ENCODE measurements around the gene KCNN3.

KCNN3 gene

DNA sequence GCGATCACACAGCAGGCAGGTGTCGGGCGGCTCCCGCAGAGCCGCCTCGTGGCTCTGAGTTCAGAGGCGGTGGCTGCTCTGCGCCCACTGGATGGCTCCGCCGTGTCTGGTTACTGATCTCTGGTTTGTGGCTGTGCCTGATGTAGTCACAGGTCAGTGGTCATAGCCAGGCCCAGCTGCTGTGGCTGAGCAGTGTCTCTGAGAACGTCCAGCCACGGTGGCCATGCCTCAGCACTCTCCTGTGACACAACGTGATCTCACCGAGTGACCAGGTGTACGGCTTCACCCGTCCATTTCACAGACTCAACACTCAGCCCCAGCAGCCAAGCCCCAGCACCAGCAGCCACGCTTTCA is 61.2 kb downstream of the KCNN3 start:
- no peak overlapping the region for H3K4me3 ChIP-seq (ENCODE audit: control insufficient read depth, low read depth, low read length)
- DNase-seq (ENCODE audit: low read depth) = no peak
- TF ChIP-seq, protein P1, sequence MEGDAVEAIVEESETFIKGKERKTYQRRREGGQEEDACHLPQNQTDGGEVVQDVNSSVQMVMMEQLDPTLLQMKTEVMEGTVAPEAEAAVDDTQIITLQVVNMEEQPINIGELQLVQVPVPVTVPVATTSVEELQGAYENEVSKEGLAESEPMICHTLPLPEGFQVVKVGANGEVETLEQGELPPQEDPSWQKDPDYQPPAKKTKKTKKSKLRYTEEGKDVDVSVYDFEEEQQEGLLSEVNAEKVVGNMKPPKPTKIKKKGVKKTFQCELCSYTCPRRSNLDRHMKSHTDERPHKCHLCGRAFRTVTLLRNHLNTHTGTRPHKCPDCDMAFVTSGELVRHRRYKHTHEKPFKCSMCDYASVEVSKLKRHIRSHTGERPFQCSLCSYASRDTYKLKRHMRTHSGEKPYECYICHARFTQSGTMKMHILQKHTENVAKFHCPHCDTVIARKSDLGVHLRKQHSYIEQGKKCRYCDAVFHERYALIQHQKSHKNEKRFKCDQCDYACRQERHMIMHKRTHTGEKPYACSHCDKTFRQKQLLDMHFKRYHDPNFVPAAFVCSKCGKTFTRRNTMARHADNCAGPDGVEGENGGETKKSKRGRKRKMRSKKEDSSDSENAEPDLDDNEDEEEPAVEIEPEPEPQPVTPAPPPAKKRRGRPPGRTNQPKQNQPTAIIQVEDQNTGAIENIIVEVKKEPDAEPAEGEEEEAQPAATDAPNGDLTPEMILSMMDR (IDR thresholded peaks at IDR 0.05; ENCODE audit: control insufficient read depth, insufficient read depth, low read depth, low read length, missing control alignments) = no peak

DNA sequence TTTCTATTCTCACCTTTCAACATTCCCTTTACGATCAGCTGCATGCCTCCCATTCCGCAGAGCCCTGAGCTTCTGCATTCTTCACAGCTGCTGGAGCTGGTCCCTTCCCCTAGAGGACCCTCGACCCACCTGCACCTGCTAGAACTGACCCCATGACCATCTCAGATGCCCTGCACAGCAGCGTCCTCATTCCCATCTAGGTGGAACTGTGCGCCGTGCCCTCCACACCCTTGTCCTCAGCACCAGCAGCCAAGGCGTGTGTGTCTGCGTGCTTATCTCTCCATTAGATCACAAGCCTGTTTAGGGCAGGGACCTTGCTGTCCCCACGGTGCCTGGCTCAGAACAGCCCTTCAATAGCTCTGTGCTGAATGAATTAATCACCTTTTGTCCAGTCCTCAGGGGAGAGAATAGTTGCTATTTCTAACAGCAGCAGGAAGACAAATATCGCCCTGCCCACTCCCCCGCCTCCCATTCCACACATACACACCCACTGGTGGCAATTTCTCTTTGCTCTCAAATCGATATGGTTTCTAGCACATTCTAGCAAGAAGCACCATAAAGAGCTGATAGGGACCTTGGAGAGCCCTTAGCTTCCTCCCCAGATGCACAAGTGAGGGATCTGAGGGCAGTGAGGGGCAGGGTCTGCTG is 61.7 kb downstream of the KCNN3 start:
- no peak overlapping the region for H3K4me3 ChIP-seq (ENCODE audit: control insufficient read depth, low read depth, low read length)
- DNase-seq (ENCODE audit: low read depth) = no peak
- TF ChIP-seq, protein P1 (IDR thresholded peaks at IDR 0.05; ENCODE audit: control insufficient read depth, insufficient read depth, low read depth, low read length, missing control alignments) = no peak

DNA sequence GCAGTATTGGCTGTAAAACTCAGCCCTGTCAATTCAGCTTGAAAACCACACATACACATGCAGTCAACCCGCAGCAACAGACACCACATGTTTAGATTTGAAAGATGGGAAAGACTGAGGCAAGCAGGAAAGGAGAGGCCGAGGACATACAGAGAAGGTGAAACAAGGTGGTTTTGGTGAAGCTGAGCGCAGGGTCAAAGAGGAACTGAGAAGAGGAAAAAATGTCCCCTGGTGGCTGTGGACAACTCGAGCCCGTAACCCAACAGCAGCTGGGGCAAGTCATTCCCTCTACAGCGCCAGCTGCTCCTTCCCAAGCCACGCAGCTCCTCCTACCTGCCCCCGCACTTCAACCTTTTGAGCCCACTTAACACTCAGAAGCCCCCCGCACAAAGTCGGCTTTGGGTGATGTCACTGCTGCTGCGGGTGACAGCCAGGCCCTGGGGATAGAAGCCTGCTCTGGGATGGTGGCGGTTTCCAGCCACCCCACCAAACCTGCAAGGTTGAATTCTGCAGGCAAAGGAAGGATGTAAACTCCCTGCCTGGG is 63.0 kb downstream of the KCNN3 start:
- TF ChIP-seq, protein P1 (IDR thresholded peaks at IDR 0.05; ENCODE audit: control insufficient read depth, insufficient read depth, low read depth, low read length, missing control alignments) = no peak
- no peak for DNase-seq (ENCODE audit: low read depth)
- H3K4me3 ChIP-seq (ENCODE audit: control insufficient read depth, low read depth, low read length) = no peak overlapping the region

DNA sequence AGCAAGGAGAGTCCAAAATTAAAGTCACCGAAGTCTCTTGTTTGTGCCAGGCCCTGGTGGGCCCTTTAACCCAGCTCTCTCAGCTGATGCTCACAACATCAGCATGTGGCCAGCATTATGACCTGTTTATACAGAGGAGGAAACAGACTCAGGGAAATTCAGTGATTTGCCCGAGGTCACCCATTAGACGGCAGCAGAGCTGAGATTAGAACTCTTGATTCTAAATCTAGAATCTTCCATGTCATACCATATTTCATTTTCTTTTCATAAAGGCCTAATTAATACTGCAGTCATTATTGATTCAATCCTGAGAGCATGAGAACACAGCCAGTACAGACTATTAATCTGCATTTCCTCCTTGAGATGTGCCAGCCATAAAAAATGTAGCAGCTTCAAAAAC is 63.7 kb downstream of the KCNN3 start:
- TF ChIP-seq, protein P1 (IDR thresholded peaks at IDR 0.05; ENCODE audit: control insufficient read depth, insufficient read depth, low read depth, low read length, missing control alignments) = no peak
- H3K4me3 ChIP-seq (ENCODE audit: control insufficient read depth, low read depth, low read length) = no peak overlapping the region
- no peak for DNase-seq (ENCODE audit: low read depth)

DNA sequence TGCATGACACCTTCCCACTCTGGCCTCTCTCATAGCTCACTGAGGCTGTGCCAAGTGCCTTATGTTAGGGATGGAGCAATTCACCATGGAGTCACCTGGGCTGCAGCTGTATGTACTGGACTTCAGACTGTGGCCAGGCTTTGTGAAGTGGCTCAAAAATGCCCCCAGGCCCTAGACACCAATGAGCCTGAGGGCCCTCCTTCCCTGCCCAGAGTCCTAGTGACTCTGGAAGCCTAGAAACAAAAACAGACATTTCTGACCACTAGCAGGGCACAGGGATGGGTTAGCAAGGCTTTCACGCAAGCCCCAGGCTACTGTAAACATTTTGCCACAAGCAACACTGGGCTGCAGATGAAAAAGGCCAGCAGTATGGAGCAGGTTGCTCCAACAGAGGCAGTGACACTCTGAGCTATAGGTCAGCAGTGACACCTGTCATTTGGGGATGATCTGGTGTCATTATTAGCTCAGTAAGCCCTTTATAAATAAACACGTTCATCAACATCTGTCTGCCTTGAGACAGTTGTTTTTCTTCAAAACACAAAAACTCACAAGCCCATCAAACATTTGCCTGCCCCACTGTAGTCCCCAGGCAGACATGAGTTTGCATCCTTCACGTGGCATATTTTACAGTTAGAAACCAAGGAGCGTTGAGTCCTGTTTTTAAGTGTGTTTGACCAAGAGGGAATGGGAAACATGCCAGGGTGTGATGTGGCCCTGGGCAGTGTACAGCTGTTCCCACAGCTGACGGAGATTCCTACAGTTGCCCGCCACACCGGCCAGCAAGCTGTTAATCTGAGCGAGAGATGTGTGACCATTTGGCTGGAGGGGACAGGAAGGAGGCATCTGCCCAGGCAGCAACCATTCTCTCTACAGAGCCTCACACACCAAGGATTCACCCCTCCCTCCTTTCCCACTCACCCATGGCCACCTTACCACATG is 66.8 kb downstream of the KCNN3 start:
- no peak for DNase-seq (ENCODE audit: low read depth)
- TF ChIP-seq, protein P1 (IDR thresholded peaks at IDR 0.05; ENCODE audit: control insufficient read depth, insufficient read depth, low read depth, low read length, missing control alignments) = no peak

DNA sequence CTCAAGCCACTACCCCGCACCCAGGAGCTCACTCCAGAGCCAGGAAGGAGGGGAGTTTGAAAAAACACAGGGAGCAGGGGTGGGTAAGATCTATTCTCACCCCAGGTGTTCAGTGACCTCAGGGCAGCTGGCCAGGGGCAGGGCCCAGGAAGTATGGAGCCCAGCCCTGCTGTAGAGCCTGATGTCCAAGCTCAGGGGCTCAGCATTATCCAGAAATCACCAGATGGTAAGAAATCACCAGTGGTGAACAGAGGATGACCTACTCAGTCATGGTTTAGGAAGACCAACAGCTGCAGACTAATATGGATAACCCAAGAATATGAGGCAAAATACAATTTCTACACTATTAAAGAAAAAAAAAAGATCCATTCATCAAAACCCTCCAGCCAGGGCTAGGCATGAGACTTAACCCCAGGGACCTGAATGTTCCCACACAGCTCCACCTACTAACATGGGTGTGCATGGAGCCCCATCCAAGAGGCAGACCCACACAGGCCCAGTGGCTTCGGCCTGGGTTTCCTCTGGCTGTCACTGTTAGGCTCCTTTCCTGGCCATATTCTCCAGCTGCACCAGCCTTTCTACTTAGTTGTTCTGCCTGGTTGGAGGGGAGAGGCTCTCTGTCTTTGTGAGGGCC is 67.6 kb downstream of the KCNN3 start:
- DNase-seq (ENCODE audit: low read depth) = no peak
- TF ChIP-seq, protein P1 (IDR thresholded peaks at IDR 0.05; ENCODE audit: control insufficient read depth, insufficient read depth, low read depth, low read length, missing control alignments) = no peak
- no peak overlapping the region for H3K4me3 ChIP-seq (ENCODE audit: control insufficient read depth, low read depth, low read length)

More for the DNA sequence above, 66.8 kb downstream of the KCNN3 start:
- H3K4me3 ChIP-seq (ENCODE audit: control insufficient read depth, low read depth, low read length) = no peak overlapping the region

Measured in AG09309 (cell line).